T-helper 22 cell (primary cell): ENCODE results near the gene ADARB1.

ENCODE experiments used
- DNase-seq: peaks from one replicate; pipeline ENCODE4 v3.0.0-alpha.2; 2020; ENCODE audit warnings: low read depth

ADARB1 gene

DNA sequence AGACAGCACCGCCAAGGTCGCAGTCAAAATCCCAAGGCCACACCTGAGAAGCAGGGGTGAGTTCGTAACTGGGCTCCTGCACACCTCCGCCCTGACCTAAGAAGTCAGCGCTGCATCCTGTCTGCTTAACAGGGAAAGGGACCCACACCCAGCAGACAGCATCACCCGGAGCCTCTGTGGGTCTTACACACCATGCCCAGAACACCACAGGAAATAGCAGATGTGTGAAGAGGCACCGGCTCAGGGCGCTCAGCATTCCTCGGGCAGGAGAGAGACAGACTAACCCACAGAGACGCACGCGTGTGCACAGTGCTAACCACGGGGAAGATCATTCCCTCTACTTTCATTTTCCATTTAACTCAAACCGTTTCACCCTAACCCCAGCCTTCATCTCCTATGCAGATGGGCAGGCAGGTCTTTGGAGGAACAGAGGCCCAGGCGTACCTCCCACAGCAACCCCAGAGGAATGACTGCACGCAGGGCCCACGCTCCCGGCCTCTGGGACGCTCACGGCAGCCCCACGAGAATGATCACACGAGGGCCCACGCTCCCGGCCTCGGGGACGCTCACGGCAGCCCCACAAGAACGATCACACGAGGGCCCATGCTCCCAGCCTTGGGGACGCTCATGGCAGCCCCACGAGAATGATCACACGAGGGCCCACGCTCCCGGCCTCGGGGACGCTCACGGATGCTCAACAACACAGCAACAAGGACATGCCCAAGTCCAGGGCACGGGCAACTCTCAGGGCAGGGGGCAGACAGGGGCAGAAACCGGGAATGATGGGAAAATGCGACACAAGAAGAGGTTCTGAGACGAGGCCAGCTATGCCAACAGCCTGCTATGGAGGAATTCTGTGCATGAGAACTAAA, 192.4 kb downstream of the ADARB1 start:
- DNase-seq, result no peak

GRCh38 chr21:45267390-45267760, 193.0 kb downstream of the ADARB1 start:
- DNase-seq, result no peak

- no peak for DNase-seq
Measured at GRCh38 chr21:45269861-45270260, 195.5 kb downstream of the ADARB1 start.

GRCh38 chr21:45270306-45270821, 196.0 kb downstream of the ADARB1 start:
- no peak for DNase-seq
